Measurements from ENCODE around the gene COQ10B.

The COQ10B gene

DNA sequence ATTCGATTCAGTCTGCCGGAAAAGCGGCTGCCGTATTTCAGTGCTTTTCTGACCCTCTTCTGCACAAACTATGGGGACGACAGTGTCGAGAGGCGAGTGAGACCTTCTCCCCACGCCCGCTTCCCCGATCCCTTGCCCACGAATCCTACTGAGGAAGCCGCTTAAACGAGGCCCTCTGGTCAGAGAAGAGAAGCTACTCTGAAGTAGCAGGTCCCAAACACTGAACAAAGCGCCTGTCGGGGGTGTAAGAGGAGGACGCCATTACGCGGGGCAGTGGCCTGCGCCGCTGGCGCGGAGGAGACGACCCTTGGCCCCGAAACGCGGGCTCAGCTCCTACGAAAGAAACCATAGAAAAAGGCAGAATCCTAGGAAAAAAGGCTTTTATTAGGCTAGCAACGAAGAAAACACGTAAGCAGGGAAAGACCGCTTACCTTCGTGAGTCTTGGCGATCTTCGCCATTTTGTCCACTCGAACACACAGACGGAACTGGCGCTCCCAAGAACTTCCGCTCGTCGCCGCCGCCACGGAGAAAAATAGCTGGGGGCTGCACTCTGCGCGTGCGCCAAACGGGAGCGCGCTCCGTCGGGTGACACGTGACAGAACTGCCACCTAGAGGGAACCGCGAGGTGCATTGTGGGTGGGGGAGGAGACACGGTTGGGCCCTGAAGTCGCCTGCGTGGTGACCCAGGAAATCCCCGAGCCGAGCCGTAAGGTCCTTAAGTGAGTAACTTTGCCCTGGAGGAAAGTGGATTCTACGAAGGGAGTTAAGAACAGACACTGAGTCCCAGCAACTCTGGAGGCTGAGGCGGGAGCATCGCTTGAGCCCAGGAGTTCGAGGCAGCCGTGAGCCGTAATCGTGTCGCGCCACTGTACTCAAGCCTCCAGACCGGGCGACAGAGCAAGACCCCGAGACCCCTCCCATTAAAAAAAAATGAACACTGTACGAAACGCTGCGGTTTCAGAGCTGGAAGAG lies 18.5 kb upstream of the COQ10B start, which contains the start of gene SF3B1:
TSS of gene SF3B1 (minus strand) at position 488 of the 973 bp plus-strand sequence. CDS start at position 459, 29 bp downstream.
- H3K27ac ChIP-seq: peak within 1 kb of the TSS; percentile 89
- POLR2A ChIA-PET (ENCODE audit: low non-redundant PET): interaction anchor here (1.4 kb wide), 1 partner anchor 18 kb away, joined by 7 read pairs; the partner anchor contains the start of gene COQ10B
- DNase-seq (ENCODE audit: low spot score): peak; percentile 97
- TF ChIP-seq, protein P1, sequence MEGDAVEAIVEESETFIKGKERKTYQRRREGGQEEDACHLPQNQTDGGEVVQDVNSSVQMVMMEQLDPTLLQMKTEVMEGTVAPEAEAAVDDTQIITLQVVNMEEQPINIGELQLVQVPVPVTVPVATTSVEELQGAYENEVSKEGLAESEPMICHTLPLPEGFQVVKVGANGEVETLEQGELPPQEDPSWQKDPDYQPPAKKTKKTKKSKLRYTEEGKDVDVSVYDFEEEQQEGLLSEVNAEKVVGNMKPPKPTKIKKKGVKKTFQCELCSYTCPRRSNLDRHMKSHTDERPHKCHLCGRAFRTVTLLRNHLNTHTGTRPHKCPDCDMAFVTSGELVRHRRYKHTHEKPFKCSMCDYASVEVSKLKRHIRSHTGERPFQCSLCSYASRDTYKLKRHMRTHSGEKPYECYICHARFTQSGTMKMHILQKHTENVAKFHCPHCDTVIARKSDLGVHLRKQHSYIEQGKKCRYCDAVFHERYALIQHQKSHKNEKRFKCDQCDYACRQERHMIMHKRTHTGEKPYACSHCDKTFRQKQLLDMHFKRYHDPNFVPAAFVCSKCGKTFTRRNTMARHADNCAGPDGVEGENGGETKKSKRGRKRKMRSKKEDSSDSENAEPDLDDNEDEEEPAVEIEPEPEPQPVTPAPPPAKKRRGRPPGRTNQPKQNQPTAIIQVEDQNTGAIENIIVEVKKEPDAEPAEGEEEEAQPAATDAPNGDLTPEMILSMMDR (conservative IDR thresholded peaks at IDR 0.05; ENCODE audit: low read depth): no peak
- CTCF ChIA-PET: interaction anchor here (0.6 kb wide), 2 partner anchors 14 to 642 kb away, joined by 3 read pairs; no protein-coding TSS in a partner anchor

DNA sequence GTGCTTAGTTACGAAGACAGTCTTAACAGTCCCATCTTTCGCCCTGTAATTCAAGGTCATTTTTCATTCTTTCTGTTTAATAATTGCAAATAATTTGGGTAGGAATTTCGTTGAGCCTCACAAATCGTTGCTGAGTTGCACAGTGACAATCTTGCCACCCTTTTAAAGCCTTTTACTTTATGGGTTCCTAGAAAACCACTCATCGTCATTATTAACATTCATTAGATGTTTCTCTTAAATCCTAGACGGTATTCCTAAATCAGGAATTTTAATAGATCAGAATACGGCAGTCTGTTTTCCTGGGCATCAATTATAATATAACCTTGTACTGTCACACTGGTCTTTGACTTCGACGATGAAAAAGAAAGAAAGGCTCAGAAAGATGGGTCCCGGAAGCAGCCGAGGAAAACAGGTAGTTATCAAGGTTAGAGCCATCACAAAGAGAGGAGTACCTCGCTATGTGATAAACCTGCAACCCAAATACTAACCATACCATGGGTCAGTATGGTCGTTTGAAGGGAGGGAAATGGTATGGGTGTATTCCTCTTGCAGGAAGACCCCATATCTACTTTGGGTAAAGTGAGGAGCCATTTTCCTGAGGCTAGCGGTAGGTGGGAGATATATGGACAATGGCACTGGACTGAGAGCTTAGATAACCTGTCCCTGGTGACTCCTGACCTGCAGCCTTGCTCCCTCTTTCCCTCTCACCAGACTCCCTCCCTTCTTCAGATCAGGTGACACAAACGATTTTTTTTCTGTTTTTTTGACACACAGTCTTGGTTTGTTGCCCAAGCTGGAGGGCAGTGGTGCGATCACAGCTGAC lies 17.5 kb upstream of the COQ10B start:
- DNase-seq (ENCODE audit: low spot score): no peak
- CTCF ChIA-PET: interaction anchor here (0.6 kb wide), 1 partner anchor 13 kb away, joined by 3 read pairs; no protein-coding TSS in a partner anchor

DNA sequence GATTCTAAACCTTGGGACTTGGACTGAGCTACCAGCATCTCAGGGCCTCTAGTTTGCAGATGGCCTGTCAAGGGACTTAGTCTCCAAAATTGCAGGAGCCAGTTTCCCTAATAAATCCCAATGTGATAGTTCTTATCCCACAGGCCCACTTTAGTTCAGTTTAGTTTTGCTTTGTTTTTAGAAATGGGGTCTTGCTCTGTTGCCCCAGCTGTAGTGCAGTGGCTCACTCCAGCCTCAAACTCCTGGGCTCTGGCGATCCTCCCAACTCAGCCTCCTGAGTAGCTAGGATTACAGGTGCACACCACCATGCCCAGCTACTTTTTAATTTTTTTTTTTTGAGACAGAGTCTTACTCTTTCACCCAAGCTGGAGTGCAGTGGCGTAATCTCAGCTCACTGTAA lies 16.0 kb upstream of the COQ10B start:
- H3K27ac ChIP-seq: no peak overlapping the region
- TF ChIP-seq, protein P1 (conservative IDR thresholded peaks at IDR 0.05; ENCODE audit: low read depth): no peak
- CTCF ChIA-PET: interaction anchor here (0.6 kb wide), 1 partner anchor 42 kb away, joined by 3 read pairs; no protein-coding TSS in a partner anchor
- DNase-seq (ENCODE audit: low spot score): no peak
- POLR2A ChIA-PET (ENCODE audit: low non-redundant PET): no interaction called here

More for the DNA sequence above, 17.5 kb upstream of the COQ10B start:
- TF ChIP-seq, protein P1 (conservative IDR thresholded peaks at IDR 0.05; ENCODE audit: low read depth): no peak
- peak overlapping the region; percentile 89 for H3K27ac ChIP-seq
- POLR2A ChIA-PET (ENCODE audit: low non-redundant PET): interaction anchor here (1.4 kb wide), 1 partner anchor 17 kb away, joined by 7 read pairs; the partner anchor contains the start of gene COQ10B

DNA sequence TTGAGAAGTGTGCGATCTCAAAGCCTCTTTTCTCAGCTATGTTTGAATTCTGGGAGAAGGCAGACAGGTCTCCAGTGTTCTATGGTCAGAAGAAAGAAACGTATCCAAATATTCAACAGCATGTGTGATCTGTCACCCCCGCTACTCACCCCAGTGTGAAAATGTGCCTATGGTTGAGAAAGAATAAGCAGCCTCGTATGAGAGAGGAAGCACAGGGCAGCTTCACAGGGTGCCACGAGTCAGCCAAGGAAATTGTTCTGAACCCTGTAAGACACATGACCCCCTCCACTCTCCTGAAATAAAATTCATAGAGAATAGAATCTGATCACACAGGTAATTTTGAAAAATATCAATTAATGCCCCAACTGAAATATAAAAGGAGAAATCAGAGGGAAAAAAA lies 10.5 kb upstream of the COQ10B start:
- no peak for DNase-seq (ENCODE audit: low spot score)
- ChIA-PET POLR2A (ENCODE audit: low non-redundant PET) (no interaction called here), CTCF (no interaction called here)
- TF ChIP-seq, protein P1 (conservative IDR thresholded peaks at IDR 0.05; ENCODE audit: low read depth): no peak
- H3K27ac ChIP-seq: no peak overlapping the region

DNA sequence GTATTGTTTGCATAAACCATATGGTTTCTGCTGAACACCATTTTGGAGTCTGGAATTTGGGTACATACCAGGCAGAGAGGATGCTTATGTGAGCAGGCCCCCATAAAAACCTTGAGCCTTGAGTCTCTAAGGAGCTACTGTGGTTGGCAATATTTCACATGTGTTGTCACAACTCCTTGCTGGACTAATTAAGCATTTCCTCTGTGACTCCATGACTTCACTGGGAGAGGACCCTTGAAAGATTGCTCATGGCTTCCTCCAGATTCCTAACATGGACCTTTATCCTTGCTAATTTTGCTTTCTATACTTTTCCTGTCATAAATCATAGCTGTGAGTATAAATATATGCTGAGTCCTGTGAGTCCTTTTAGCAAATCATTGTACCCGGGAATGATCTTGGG lies 7.6 kb upstream of the COQ10B start:
- TF ChIP-seq, protein P1 (conservative IDR thresholded peaks at IDR 0.05; ENCODE audit: low read depth): no peak
- H3K27ac ChIP-seq: no peak overlapping the region
- DNase-seq (ENCODE audit: low spot score): no peak
- ChIA-PET POLR2A (ENCODE audit: low non-redundant PET) (no interaction called here), CTCF (interaction anchor here (0.6 kb wide), 1 partner anchor 1115 kb away, joined by 5 read pairs; no protein-coding TSS in a partner anchor)

DNA sequence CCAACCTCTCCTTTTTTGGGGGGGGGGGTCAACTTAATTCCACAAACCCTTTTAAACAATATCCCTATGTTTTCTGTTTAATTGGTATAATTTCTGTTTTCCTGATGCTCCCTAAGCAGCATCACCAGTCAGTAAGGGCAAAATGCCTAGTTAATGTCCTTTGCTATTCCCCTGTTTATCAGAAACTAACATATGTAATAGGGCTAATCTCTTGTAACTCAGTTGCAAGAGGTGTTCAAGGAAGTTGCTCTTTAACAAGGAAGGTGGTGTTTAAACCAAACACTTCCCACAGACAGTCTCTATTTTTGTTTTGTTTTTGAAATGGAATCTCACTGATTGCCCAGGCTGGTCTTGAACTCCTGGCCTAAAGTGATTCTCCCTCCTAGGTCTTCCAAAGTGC lies 6.5 kb upstream of the COQ10B start:
- no peak overlapping the region for H3K27ac ChIP-seq
- TF ChIP-seq, protein P1 (conservative IDR thresholded peaks at IDR 0.05; ENCODE audit: low read depth): no peak
- POLR2A ChIA-PET (ENCODE audit: low non-redundant PET): no interaction called here
- CTCF ChIA-PET: no interaction called here
- DNase-seq (ENCODE audit: low spot score): no peak
